Effector CD4-positive, alpha-beta T cell (primary cell): ENCODE results near the gene SNAP25. TPM values are rescaled to one million over a fixed set of nuclear protein-coding genes. Genes with fewer than 3 reads are reported as not detected.

ENCODE experiments used
- DNase-seq: peaks from one replicate; pipeline ENCODE4 v3.0.0-alpha.2; 2020
- total RNA-seq: gene quantifications from one replicate; lab custom pipeline; 2026; lab: John Stamatoyannopoulos, UW

Gene SNAP25
- not detected for total RNA-seq

DNA sequence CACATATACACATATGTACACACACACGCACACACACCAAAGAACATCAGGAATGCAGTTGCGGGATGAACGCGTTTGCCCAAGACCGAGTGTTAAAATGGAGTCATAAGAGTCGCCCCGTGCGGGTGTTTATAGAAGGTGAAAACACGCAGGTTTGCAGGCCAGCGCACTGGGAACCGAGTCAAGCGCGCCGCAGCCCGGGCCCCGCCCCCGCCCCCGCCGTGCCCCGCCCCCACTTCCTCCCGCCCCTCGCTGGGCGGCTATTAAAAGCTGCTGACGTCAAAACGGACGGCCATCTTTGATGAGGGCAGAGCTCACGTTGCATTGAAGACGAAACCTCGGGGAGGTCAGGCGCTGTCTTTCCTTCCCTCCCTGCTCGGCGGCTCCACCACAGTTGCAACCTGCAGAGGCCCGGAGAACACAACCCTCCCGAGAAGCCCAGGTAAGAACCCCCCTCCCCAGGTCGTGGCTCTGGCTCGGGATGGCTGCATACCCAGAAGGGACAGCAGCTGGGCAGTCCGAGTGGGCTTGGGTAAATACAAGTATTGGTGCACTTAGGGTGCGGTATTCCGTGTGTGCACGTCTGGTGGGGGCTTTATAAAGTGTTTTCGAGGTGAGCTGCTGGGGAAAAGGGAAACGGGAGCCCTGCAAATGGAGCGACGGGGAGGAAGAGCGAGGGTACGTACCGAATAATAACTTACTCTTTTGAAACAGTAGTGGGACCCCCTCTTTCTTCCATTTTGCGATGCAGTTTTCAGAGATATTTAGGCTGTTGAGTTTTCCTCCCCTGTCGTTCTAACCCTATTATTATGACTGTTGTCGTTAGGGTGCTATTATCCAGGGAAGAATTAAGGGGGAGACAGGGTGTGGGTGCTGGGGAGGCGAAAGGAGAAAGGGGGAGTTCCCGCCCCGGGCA, at the start of gene SNAP25:
SNAP25 (plus strand) TSS at position 295 of the 916 bp plus-strand sequence. CDS start 56,662 bp downstream, outside the sequence.
- peak; percentile 4 for DNase-seq

DNA sequence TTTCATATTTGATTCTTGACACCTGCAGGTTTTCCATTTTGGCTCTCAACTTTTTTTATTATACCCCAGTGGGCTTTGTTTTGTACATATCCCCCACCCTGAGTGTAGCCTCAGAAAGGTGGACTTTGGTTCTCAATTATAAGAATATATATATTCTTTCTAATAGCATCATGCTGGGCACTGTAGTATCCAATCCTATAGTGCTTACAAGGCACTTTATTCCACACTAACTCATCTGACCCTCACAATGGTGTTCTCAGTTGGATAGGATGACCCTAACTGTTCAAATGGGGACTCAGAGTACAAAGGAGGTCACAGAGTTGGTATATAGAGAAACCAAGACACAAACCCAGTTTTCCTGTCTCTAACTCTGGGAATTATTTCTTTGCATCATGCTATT, 48.9 kb upstream of the SNAP25 start:
- no peak for DNase-seq

DNA sequence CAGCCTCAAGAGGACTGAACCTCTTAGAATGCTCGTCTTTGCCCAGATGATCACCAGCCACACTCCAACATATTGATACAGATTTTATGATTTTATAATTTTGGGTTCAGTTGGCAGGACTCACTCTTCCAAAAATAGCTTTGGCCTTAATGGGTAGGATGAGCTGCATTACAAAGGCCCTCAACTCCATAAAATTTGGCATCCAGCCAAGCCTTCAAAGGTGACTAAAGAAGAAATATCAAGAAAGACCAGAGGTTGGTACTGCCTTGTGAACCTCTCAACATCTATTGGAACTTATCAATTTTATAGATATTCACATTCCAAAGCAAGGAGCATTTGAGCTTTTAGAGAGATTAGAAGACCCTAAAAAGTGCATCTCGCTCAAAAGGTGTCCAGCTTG, 48.4 kb upstream of the SNAP25 start:
- DNase-seq, result no peak

DNA sequence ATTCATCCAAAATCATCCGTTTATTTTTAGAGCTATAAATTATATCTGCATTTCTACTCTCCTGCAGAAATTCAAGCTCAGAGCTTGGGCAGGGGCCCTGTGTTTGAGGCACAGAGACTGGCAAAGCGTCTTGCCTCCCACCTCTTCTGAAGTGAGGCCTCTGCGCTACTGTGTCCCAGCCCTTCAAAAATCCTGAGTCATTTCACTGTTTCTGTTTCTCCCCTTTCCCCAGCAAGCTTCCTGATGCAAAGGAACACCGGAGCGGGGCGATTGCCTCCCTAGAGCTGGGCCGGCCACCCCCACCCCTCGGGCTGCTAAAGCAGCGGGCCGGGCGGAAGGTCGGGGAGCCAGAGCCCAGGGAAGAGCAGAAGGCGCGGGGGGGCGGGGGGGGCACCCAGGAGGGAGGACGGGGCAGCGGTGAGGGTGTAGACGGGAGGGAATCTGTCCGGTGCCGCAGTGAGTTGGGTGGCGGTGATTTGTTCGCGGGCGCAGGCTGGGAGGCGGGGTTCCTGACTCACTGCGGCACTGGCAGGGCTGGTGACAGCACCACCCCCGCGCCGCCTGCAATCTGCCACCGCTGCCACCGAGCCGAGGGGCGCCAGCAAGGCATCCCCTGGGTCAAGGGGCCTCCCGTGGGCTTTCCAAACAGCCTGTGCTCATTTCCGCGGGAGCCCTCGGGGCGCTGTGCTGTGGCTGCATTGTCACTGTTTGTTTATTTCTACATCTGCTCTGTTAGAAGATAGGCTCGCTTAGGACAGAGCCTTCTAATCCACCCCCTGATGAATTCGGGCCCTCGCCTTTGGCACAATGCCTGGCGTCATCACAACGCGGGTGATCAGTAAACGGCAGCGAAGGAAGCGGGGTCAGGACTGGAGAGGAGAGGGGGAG, 46.5 kb upstream of the SNAP25 start:
- no peak for DNase-seq

DNA sequence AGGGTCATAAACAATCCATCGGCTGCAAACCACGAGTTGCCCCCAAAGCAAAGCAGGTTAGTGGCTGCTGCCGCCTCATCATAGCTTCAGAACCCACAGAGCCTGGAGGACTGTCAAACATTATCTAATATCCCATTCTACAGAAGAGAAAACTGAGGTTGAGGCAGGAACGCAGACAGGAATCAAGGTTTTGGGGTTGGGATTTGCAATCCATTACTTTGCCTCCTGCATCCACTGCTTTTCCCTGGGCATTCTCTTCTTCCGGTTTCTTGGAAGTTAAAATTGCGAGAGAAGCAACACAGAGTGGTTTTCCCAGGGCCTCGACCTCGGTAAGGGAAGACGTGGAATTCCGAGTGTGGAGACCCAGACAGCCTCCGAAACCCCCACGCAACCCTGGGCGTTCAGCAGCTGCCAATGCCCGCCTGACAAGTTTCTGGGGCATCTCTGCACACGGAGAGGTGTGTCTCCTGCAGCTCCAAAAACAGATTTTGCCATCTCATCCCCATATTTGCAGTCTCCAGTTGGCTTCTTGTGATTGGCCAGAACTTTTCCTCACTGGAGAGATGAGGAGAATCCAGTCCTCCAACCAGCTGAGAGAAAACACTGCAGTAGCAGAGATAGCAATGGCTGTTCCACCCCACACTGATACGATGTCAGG, 45.5 kb upstream of the SNAP25 start:
- DNase-seq, result no peak

DNA sequence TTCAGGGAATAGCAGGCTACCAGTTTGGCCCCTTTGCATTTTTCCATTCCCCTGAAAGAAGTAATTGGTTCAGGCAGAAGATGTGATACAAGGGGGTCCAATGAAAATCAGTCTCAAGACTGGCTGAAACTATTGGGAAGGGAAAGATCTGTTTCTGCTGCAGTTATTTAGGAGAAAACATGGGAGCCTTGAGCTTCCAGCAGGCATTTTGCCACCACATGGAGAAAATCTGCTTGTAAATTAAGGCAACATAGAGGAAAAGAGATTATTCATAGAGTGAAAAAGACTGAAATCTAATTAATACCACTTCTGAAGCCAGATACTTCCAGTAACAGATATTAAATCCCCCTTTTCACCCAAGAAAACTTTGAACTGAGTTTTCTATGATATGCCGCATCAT, 44.2 kb upstream of the SNAP25 start:
- DNase-seq, result no peak

DNA sequence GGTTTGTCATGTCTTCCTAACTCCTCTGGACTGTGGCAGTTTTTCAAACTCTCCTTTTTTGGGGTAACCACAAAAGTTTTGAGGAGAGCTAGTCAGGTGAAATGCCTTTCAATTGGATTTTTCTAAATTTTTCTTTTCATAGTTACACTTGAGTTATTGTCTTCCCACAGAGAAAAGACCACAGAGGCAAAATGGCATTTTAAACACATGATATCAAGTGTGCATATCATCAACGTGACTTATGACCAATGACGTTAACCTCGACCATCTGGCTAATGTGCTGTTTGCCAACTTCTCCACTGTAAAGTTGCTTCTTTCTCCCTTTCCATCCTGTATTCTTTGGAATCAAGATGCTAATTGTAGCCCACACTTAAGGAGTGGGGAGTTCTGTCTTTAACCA, 41.3 kb upstream of the SNAP25 start:
- no peak for DNase-seq

DNA sequence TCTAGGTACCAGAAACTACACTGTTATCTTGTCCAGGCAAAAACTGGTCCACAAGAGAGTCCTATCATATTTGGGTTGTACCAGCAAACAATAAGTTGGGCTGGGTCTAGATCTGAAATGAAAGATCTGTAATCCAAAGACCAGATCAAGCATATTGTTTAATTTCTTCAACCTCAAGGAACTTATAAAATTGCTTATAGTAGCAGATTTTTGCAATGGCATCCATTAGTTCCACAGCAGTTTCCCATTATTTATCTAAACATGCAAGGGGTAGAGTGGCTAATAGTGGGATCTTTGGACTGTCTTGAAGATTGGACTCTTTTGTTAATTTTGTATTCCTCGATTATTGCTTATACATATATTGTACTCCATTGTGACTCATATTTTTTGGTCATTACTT, 40.5 kb upstream of the SNAP25 start:
- no peak for DNase-seq

DNA sequence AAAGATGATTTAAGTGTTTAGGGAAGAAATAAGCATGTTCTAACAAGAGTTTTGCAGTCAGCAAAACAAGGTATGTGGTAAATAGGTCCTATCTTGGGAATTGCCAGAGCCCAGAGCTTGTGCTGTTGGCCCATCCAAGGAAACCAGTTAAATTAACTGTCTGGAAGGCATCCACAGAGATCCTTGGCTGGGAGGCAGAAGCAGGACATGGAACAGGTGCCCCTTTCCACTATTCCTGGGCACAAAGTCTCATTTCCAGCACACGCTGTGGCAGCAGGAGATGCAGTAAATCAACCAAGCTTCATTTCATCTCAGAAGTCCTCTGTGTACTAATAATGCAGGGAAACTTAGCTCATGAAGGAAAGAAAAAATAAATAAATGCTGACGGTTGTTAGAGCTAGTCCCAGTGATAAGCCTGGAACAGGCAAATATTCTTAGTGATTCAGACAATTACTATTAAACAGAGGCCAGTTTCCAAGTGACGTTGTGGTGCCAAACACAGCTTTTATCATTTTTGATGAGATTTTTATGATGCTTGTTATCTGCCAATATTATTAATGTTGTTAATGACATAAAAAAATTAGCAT, 39.8 kb upstream of the SNAP25 start:
- no peak for DNase-seq

DNA sequence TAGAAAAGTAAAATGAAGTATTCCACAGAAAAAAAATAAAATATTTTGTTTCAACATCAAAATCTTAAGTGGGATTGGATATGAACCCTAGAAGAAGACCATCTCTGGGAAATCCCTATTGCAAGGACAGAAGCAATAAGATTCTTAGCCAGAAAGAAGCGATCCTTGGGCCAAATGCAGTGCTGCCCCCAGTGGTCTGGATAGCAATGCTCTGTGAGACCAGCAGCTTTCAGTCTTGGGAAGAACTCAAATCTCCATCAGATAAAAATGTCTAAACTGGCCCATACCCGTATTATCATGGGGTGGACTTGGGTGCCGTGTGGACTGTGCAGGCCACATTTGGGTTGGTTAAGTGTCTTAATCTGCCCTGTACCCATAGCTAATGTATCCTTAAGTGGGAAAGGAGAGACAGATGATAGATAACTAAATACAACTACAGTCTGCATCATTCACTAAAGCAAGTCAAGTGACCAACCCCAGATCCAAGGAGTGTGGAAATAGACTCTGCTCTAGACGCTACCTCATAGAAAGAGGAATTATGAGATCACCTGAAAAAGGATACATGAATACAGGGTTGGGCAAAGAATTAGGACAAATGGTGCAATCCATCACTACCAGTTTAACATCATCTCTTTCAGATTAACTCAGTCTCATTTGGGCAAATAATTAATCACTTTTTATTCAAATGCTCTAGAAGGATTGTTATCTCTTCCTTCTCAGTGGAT, 38.9 kb upstream of the SNAP25 start:
- DNase-seq, result no peak

DNA sequence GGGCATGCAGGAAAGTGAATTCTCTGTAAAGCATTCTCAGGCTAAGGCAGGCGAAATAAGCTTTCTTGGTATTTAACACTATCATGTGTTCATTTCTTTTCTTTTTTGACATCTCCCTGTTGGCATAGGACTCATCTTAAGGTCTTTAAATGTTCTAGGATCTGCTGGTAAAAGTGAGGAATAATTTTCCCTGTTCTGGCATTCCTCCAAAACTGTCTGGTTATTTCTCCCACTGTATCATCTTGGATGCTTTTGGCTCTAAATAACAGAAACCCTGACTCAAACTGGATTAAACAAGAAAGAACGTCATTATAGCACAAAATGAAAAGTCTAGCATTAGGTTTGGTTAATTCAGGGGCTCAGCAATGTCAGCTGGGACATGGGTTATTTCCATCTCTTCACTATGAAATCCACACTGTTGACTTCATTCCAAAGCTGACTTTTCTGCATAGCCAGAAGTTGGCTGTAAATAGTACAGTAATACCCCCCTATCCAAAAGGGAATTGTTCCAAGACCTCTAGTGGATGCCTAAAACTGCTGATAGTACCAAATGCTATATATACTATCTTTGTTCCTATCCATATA, 37.9 kb upstream of the SNAP25 start:
- DNase-seq, result no peak

DNA sequence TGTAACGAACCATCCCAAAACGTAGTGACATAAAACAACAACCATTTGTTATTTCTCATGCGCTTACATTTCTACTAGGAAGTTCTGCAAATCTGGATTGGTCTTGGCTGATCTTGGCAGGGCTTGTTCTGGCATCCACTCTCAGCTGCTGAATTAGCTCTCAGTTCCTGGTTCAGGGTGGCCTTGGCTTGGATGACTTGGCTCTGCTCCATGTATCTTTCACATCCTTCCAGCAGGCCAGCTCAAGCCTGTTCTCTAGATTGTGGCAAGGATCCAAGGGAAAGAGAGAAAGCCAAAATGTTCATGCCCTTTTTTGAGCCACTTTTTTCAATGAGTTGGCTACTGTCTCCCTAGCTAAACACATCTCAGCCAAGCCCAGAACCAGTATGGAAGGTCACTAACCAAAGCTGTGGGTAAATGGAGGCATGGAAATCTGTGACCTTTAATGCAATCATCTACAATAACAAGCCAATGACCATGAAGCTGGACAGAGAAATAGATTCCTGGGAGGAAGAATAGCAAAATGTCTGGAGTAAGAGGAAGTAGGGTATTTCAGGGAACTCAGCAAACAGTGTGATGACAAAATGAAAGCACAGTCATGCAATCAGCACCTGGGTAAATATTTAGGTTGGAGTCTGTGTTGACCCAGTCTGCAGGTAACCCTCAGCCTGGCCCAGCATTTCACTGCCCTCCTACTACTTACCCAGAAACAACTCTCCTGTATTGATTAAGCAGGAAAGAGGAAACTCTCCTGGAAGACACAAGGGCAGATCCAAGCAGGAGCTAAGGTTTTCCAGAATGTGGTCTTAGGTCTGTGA, 32.7 kb upstream of the SNAP25 start:
- DNase-seq, result no peak

DNA sequence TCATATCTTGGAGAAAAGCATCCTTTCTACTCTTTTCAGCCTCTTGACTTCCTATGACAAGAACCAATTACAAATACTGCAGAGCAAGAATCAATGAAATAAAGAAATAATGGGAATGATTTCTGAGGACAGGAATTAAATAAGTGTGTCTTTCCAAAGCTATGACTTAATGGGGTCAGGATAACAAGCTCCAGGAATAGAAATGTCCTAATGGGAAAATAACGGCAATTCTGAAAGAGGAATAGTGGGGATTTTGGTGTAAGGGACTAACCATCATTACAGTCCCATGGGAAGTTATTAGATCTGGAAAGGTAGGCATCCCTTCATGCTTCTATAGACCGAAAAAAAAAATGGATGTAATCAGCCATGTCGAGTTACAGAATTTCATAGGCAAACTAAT, 28.2 kb upstream of the SNAP25 start:
- no peak for DNase-seq

DNA sequence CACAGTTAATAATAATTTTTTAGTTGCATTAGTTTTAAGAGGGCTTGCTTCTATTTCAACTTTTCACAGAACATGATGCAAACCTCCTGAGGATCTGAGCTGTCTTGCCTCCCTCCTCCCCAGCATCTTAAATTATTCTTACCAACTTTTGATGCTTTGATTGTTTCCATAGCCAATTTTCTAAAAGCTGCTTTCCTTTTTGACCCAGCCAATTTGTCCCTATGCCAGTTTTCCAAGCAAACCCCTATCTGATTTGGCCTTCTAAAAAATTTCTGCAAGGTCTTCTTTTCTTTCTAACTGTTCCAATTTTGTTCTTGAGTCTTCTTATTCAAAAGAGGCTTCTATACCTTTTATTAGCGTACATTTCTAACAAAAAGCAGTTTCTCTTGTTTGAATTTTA, 26.5 kb upstream of the SNAP25 start:
- DNase-seq, result no peak

DNA sequence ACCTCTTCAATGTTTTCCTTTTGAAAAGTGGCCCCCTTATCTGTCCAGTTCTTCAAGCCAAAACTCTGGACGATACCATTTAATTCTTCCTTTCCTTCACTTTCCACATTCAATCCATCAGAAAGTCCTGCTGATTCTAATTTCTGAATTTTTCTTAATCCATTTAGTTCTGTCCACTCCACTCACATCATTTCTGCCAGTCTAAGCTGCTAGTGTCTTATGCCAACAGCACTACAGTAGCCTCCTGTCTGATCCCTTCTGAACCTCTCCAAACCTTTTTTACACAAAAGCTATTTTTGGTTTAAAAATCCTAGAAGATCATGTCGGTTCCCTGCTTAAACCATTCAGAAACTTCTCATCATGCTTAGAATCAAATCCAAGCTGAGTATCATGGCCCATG, 24.5 kb upstream of the SNAP25 start:
- no peak for DNase-seq

DNA sequence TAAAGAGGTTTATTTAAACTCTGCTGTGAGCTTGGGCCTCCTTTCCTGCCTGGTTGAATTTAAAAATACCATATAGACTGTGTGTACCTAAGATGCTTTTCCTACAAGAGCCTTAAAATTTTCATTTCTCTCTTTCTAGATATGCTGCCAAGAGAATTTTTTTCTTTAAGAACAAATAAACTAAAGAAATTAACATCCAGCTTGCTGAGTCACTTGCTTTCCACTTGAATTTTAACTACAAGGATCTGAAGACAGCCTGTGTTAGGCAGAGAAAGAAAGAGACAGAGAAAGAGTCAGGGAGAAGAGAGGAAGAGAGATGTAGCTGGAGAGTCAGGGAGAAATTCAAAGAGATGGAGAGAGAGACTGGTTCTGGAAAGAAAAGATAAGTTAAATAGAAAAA, 18.3 kb upstream of the SNAP25 start:
- no peak for DNase-seq

DNA sequence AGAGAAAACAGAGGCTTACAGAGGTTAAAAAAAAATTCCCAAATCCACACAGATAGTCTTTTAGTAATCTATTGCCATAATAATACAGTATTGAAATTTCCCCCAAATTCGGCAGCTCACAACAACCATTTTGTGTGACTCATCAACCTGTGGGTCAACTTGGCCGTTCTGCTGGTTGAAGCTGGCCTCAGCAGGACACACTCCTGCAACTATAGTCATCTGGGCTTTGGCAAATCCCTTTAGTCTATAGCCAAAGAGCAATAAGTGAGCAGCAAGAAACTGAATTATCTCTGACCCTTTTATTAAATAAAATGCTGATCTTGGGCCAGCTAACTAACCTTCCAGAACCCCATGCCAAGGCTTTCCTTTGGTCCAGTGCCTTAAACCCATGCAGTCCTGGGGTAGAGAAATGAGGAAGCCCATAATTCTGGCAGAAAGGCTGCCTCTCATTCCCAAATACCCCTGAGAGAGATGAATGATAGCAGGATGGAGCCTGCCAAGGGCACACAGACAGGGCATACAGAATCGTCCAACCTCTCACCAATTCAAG, 17.2 kb upstream of the SNAP25 start:
- DNase-seq, result no peak

DNA sequence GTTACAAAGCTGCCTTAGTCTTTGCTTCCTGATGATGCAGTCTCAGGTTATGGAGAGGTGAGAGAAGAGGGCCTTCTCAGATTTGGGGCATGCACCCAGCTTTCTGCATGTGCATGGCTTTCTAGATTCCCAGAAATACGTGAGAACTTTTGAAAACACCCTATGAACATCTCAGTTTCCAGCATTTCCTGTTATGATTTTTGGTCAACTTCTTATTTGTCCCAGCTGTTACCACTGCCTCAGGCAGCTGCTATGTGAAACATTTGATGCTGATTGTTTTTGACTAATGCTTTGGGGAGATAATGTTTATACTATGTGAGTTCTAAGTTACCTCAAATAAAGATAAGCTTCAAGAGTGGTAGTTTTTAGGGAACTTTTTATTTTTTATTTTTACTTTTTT, 9.5 kb upstream of the SNAP25 start:
- DNase-seq, result no peak

DNA sequence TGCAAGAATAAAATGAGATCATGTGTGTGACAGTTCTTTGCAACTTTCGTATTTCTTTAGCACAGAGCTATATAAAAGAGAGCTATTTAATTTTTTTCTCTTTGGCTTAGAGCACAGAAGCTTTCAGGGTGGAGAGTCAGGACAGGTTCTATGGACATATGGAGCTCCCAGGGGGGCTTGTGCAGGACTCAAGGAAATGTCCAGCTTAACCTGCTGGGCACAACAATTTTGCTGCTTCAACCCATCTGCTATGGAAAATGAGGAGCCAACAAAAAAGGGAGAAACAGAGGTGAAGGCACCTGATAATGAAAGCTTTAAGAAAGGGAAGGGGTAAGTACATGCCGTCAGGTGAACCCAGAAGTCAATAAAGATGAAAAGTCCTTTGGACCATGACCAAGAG, 5.1 kb upstream of the SNAP25 start:
- no peak for DNase-seq

DNA sequence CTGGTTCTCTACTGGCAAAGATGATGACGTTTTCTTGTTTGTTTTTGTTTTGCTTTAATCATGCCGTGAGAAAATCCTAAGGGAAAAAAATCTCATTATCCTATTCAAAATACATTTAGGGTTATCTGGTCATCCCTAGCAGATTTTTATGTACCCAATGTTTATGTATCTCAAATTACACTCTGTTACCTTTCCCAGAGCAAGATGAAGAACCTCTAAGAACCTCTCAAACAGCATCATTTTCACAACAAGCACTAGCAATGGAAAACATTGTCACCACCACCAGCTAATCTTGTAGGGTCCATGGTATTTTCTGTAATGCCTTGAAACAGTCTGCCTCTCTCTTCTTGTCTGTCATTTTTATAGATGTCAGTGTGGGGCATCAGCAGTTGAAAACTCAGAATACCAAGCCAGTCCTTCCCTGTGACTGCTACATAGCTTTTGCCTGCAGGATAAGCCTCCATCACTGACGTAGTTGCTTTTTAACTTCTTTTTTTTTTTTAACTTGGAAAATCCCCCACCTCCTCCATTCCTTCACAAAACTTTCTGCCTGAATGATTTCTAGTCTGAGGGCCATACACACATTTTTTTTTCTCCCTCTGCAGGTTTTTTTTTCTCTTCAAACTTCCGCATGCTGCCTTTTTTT, 2.4 kb upstream of the SNAP25 start:
- no peak for DNase-seq
